Calu3 (cell line): Measurements from ENCODE around the gene BUD31. TPM values are rescaled to one million over a fixed set of nuclear protein-coding genes. Genes with fewer than 3 reads are reported as not detected.
A peak's percentile ranks its signal among the peaks of the same experiment; 100 is the strongest.

Experiments
- BruUV-seq: library from RNA; stranded (reverse); fragments of 400-500 nt; replicated peaks from 2 replicates; lab custom pipeline; 2021; lab: Mats Ljungman, UMichigan
- CTCF ChIA-PET: fragments of 300-600 bp; sonication (Branson Sonifier 250); formaldehyde crosslinking; loops from one replicate; lab custom pipeline; 2022; ENCODE audit warnings: antibody characterized with exemption; lab: Charles Lee
- DNase-seq: peaks from one replicate; pipeline ENCODE4 v3.0.0; 2022
- H3K27ac Mint-ChIP-seq: one replicate; pipeline ENCODE4 v1.8.0; 2022; ENCODE audit warnings: mixed read lengths; ENCODE audit not compliant: unreplicated experiment
- H3K27me3 Mint-ChIP-seq: one replicate; pipeline ENCODE4 v1.8.0; 2022; ENCODE audit warnings: mixed read lengths; ENCODE audit not compliant: unreplicated experiment
- H3K36me3 Mint-ChIP-seq: one replicate; pipeline ENCODE4 v1.8.0; 2022; ENCODE audit warnings: mild to moderate bottlenecking, moderate library complexity, mixed read lengths; ENCODE audit not compliant: insufficient read depth, unreplicated experiment
- H3K4me1 Mint-ChIP-seq: one replicate; pipeline ENCODE4 v1.8.0; 2022; ENCODE audit warnings: mild to moderate bottlenecking, low read depth, mixed read lengths; ENCODE audit not compliant: unreplicated experiment
- H3K4me3 Mint-ChIP-seq: one replicate; pipeline ENCODE4 v1.8.0; 2022; ENCODE audit warnings: mild to moderate bottlenecking, low read depth, moderate library complexity, mixed read lengths; ENCODE audit not compliant: unreplicated experiment
- H3K9me3 Mint-ChIP-seq: one replicate; pipeline ENCODE4 v1.8.0; 2022; ENCODE audit warnings: low read depth, mixed read lengths; ENCODE audit not compliant: unreplicated experiment
- intact Hi-C: fragments of 100-400 bp; cut with micrococcal nuclease; formaldehyde crosslinking; loops from one replicate; pipeline ENCODE4 v1.10.0; 2022; ENCODE audit not compliant: unreplicated experiment
- total RNA-seq: library from RNA; stranded (reverse); gene quantifications from 2 replicates; pipeline ENCODE4 v1.2.3, GENCODE V29; 2022
- TF ChIP-seq, protein P1 (sequence below): fragments of 200-600 bp; IDR thresholded peaks from one replicate; pipeline ENCODE4 v1.8.0; 2022; ENCODE audit warnings: antibody characterized with exemption; ENCODE audit not compliant: unreplicated experiment

The BUD31 gene
- total RNA-seq, 1 experiment from 2014 or later = 82.7 TPM

- peaks cover 77% of the 10 kb centered on the region for H3K36me3 Mint-ChIP-seq
- TF ChIP-seq, protein P1, sequence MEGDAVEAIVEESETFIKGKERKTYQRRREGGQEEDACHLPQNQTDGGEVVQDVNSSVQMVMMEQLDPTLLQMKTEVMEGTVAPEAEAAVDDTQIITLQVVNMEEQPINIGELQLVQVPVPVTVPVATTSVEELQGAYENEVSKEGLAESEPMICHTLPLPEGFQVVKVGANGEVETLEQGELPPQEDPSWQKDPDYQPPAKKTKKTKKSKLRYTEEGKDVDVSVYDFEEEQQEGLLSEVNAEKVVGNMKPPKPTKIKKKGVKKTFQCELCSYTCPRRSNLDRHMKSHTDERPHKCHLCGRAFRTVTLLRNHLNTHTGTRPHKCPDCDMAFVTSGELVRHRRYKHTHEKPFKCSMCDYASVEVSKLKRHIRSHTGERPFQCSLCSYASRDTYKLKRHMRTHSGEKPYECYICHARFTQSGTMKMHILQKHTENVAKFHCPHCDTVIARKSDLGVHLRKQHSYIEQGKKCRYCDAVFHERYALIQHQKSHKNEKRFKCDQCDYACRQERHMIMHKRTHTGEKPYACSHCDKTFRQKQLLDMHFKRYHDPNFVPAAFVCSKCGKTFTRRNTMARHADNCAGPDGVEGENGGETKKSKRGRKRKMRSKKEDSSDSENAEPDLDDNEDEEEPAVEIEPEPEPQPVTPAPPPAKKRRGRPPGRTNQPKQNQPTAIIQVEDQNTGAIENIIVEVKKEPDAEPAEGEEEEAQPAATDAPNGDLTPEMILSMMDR = no peak
- no peaks in the 10 kb centered on the region for H3K27me3 Mint-ChIP-seq
- CTCF ChIA-PET = no interaction called here
- peak overlapping the region; percentile 14 for H3K27ac Mint-ChIP-seq
- H3K4me3 Mint-ChIP-seq = no peak overlapping the region
- BruUV-seq = no TSS peak
- intact Hi-C loops = no loop called here
- peaks cover 8% of the 10 kb centered on the region for H3K4me1 Mint-ChIP-seq
- no peaks in the 10 kb centered on the region for H3K9me3 Mint-ChIP-seq
- no peak for DNase-seq
These were observed 12.1 kb upstream of the BUD31 start for GRCh38 chr7:99396418-99397296.

- Mint-ChIP-seq H3K27me3 (no peaks in the 10 kb centered on the region), H3K36me3 (peaks cover 73% of the 10 kb centered on the region), H3K4me3 (no peak overlapping the region), H3K9me3 (no peaks in the 10 kb centered on the region), H3K27ac (peak overlapping the region; percentile 14), H3K4me1 (peaks cover 8% of the 10 kb centered on the region)
- BruUV-seq = no TSS peak
- intact Hi-C loops = no loop called here
- CTCF ChIA-PET = no interaction called here
- no peak for DNase-seq
- TF ChIP-seq, protein P1 = no peak
These were observed 11.3 kb upstream of the BUD31 start for GRCh38 chr7:99397297-99397983.

DNA sequence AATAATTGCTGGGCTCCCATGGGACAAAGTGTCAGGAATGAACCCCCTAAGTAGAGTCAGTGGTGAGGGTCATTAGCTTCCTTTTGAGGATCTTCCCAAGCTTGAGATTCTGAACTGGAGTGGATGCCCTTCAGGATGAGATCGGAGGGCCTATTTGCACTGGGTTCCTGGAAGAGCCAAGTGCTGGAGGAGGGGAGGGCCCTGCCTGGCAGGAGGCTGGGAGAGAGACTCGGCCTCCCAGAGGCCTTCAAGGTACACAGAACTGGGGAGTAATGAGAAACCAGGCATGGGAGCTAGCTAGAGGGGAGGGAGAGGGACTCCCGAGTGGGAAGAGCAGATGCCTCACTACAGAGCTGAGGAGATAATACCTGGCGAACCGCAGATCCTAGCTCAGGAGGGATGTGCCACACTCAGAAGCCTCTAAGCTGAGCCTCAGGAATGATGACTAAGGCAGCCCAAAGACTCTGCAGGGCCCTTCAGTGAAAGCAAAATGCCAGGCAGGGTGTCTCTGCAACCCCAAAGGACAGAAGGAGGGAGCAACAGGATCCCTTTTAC lies 9.8 kb upstream of the BUD31 start:
- no peak overlapping the region for H3K4me3 Mint-ChIP-seq
- no peaks in the 10 kb centered on the region for H3K9me3 Mint-ChIP-seq
- H3K27me3 Mint-ChIP-seq = no peaks in the 10 kb centered on the region
- BruUV-seq = no TSS peak
- CTCF ChIA-PET = interaction anchor here (1.0 kb wide), 1 partner anchor 10 kb away, joined by 3 read pairs; the partner anchor contains the start of genes BUD31 and PDAP1
- peak overlapping the region; percentile 14 for H3K27ac Mint-ChIP-seq
- intact Hi-C loops = no loop called here
- no peak for DNase-seq
- TF ChIP-seq, protein P1 = no peak
- peaks cover 8% of the 10 kb centered on the region for H3K4me1 Mint-ChIP-seq
- peaks cover 73% of the 10 kb centered on the region for H3K36me3 Mint-ChIP-seq

GRCh38 chr7:99399597-99399996 lies 9.2 kb upstream of the BUD31 start:
- Mint-ChIP-seq H3K4me1 (peaks cover 8% of the 10 kb centered on the region), H3K27ac (no peak overlapping the region), H3K9me3 (no peaks in the 10 kb centered on the region), H3K36me3 (peaks cover 73% of the 10 kb centered on the region), H3K4me3 (no peak overlapping the region), H3K27me3 (no peaks in the 10 kb centered on the region)
- intact Hi-C loops = no loop called here
- CTCF ChIA-PET = interaction anchor here (1.0 kb wide), 1 partner anchor 9 kb away, joined by 3 read pairs; the partner anchor contains the start of genes BUD31 and PDAP1
- TF ChIP-seq, protein P1 = no peak
- no peak for DNase-seq
- BruUV-seq = no TSS peak
